GM18951 (cell line): ENCODE data around the gene CTBP2.

Experiments
- POLR2A ChIP-seq: IDR thresholded peaks from 4 replicates; pipeline ENCODE4 v1.6.1; 2011; ENCODE audit warnings: mild to moderate bottlenecking; ENCODE audit not compliant: insufficient read length, insufficient read depth; ENCODE audit errors: extremely low read depth
- in situ Hi-C: fragments of 300-500 bp; cut with MboI; formaldehyde crosslinking; loops from one replicate; pipeline ENCODE4 v1.12.0; 2022; ENCODE audit warnings: low sequenced_read_pairs, mixed read lengths, inconsistent platforms; ENCODE audit not compliant: unreplicated experiment

The CTBP2 gene

GRCh38 chr10:125137601-125138438 lies 22.5 kb downstream of the CTBP2 start:
- in situ Hi-C loops = no loop called here
- TF ChIP-seq POLR2A = no peak

GRCh38 chr10:125136087-125136486 lies 24.3 kb downstream of the CTBP2 start:
- in situ Hi-C loops = no loop called here
- TF ChIP-seq POLR2A = no peak

GRCh38 chr10:125135771-125136035 lies 24.7 kb downstream of the CTBP2 start:
- in situ Hi-C loops = no loop called here
- TF ChIP-seq POLR2A = no peak

- TF ChIP-seq POLR2A = no peak
- in situ Hi-C loops = no loop called here
These were observed 25.2 kb downstream of the CTBP2 start for GRCh38 chr10:125134916-125135770.

- TF ChIP-seq POLR2A = no peak
- in situ Hi-C loops = no loop called here
These were observed 25.9 kb downstream of the CTBP2 start for GRCh38 chr10:125134483-125134848.

- TF ChIP-seq POLR2A = no peak
- in situ Hi-C loops = no loop called here
These were observed 26.5 kb downstream of the CTBP2 start for GRCh38 chr10:125133696-125134482.

- no peak for TF ChIP-seq POLR2A
- in situ Hi-C loops = no loop called here
These were observed 28.0 kb downstream of the CTBP2 start for GRCh38 chr10:125132344-125132743.

- in situ Hi-C loops = no loop called here
- no peak for TF ChIP-seq POLR2A
These were observed 29.4 kb downstream of the CTBP2 start for GRCh38 chr10:125130916-125131315.

GRCh38 chr10:125130260-125130659 lies 30.1 kb downstream of the CTBP2 start:
- no peak for TF ChIP-seq POLR2A
- in situ Hi-C loops = no loop called here

- TF ChIP-seq POLR2A = no peak
- in situ Hi-C loops = no loop called here
These were observed 31.3 kb downstream of the CTBP2 start for GRCh38 chr10:125129076-125129458.

GRCh38 chr10:125128397-125129075 lies 31.8 kb downstream of the CTBP2 start:
- in situ Hi-C loops = no loop called here
- no peak for TF ChIP-seq POLR2A

- in situ Hi-C loops = no loop called here
- TF ChIP-seq POLR2A = no peak
These were observed 32.4 kb downstream of the CTBP2 start for GRCh38 chr10:125127986-125128385.

GRCh38 chr10:125127110-125127509 lies 33.3 kb downstream of the CTBP2 start:
- in situ Hi-C loops = no loop called here
- no peak for TF ChIP-seq POLR2A
